Stimulated activated CD8-positive, alpha-beta memory T cell treated with anti-CD3 and anti-CD28 coated beads, Interleukin-7, amount 100 ng/mL, for 24 hours (primary cell): Measurements from ENCODE around the gene PHF14.

Experiments
- DNase-seq: peaks from one replicate; pipeline ENCODE4 v3.0.0-alpha.2; 2020; ENCODE audit warnings: low read depth

The PHF14 gene

GRCh38 chr7:11207565-11207964 is 233.9 kb downstream of the PHF14 start:
- DNase-seq, result no peak

GRCh38 chr7:11208883-11209465 is 235.3 kb downstream of the PHF14 start:
- DNase-seq, result no peak

- no peak for DNase-seq
Observed at GRCh38 chr7:11210374-11210773, 236.7 kb downstream of the PHF14 start.

GRCh38 chr7:11212080-11212711 is 238.5 kb downstream of the PHF14 start:
- DNase-seq, result no peak

GRCh38 chr7:11212816-11213215 is 239.1 kb downstream of the PHF14 start:
- DNase-seq, result no peak

- DNase-seq, result no peak
Observed at GRCh38 chr7:11213266-11213665, 239.6 kb downstream of the PHF14 start.

- DNase-seq, result no peak
Observed at GRCh38 chr7:11216276-11216675, 242.6 kb downstream of the PHF14 start.

GRCh38 chr7:11217848-11218565 is 244.3 kb downstream of the PHF14 start:
- no peak for DNase-seq
